GM19193 (cell line): ENCODE results near the gene EDEM2.

Experiments used
- POLR2A ChIP-seq: IDR thresholded peaks from 4 replicates; pipeline ENCODE4 v1.6.1; 2011; ENCODE audit not compliant: insufficient read depth, insufficient read length; ENCODE audit errors: extremely low read depth

Gene EDEM2

GRCh38 chr20:35133031-35133430, 14.1 kb downstream of the EDEM2 start:
- TF ChIP-seq POLR2A: no peak

DNA sequence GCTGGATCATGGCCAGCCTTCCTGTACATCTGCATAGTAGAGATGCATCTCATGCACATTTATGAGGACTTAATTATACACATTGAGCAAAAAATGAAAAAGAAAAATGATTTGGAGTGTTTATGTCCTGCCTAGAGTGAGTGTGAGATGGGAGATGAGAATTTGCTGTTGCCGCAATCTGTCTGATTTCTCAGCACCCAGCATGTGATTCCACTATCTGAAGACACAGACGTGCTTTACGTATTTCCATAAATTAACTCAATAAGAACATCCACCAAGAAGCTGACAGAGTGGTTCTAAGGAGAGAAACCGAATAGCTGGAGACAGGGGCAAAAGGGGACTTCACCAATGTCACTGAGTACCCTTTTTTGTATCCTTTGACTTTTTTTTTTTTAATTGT, 15.2 kb downstream of the EDEM2 start:
- no peak for TF ChIP-seq POLR2A

DNA sequence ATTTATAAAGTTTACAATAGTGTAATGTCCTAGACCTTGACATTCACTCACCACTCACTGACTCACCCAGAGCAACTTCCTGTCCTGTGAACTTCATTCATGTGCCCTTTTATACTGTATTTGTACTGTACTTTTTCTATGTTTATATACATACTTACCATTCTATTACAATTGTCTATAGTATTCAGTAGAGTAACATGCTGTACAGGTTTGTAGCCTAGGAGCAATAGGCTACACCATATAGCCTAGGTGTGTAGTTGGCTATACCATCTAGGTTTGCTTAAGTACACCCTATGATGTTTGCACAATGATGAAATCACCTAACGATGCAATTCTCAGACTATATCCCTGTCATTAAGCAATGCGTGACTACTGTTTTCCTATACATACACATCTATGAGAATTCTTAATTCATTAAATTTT, 17.5 kb downstream of the EDEM2 start:
- TF ChIP-seq POLR2A: no peak

- no peak for TF ChIP-seq POLR2A
Measured at GRCh38 chr20:35125753-35126152, 21.4 kb downstream of the EDEM2 start.

- TF ChIP-seq POLR2A: no peak
Measured at GRCh38 chr20:35122756-35123405, 24.3 kb downstream of the EDEM2 start.

DNA sequence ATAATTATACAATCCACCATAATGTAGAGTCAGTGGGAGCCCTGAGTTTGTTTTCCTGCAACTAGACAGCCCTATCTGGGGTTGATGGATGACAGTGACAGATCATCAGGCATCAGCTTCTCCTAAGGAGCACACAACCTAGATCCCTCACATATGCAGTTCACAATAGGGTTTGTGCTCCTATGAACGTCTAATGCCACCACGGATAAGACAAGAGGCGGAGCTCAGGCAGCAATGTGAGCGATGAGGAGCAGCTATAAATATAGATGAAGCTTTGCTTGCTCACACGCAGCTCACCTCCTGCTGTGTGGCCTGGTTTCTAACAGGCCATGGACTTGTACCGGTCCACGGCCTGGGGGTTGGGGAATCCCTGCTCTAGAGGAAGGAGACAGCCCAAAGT, 25.9 kb downstream of the EDEM2 start:
- no peak for TF ChIP-seq POLR2A

DNA sequence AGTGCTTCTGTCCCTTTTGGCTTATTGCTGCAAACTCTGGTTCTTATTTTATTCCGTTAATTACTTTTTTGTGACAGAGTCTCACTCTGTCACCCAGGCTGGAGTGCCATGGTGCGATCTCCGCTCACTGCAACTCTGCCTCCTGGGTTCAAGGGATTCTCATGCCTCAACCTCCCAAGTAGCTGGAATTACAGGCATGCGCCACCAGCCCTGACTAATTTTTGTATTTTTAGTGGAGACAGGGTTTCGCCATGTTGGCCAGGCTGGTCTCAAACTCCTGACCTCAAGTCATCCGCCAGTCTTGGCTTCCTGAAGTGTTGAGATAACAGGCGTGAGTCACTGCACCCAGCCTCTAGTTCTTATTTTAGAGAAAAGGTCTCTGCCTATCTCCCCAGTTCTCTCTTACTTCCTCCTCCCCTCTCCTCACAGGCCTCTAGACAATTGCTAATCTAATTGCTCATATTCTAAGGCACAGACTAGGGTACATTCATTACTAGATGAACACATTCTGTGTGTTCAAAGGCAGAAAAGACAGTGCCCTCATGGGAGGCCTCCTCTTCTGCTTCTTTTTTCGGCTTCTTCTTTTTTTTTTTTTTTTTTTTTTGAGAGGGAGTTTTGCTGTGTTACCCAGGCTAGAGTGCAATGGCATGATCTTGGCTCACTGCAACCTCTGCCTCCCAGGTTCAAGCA, 27.0 kb downstream of the EDEM2 start:
- no peak for TF ChIP-seq POLR2A

DNA sequence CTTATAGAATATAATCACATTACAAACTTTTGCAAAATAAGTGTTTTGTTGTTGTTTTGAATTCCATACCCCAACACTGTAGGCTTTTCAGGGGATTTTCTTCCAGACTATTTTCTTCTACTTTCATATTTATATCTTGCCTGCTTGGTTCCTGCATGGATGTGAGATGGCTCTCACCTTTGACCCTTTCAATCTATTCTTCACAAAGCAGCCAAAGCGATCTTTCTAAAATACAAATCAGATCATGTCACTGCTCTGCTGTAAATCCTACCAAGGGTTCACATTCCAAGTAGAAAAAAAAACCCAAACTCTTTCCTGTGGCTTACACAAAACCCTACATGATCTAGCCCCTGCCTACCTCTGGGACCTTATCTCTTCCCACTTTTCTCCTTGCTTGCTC, 29.5 kb downstream of the EDEM2 start:
- TF ChIP-seq POLR2A: no peak

DNA sequence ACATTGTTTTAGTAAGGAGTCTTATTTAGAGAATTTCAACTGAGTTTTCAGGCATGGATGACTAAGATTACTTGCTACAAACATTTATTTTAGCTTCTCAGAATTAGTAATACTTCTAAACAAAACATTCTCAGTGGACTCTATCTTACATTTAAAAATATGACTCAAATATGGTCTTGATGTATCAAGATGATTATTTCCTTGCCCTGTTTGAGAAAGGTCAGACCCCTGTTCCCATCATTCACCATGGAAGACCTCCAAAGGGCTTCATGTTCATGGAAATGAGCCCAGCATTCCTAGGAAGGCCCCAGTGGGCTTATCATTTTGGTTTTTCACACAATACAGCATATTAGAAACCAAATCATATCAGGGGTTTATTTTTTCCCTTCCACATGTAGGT, 29.9 kb downstream of the EDEM2 start:
- TF ChIP-seq POLR2A: no peak

- TF ChIP-seq POLR2A: no peak
Measured at GRCh38 chr20:35116258-35116657, 30.9 kb downstream of the EDEM2 start.

DNA sequence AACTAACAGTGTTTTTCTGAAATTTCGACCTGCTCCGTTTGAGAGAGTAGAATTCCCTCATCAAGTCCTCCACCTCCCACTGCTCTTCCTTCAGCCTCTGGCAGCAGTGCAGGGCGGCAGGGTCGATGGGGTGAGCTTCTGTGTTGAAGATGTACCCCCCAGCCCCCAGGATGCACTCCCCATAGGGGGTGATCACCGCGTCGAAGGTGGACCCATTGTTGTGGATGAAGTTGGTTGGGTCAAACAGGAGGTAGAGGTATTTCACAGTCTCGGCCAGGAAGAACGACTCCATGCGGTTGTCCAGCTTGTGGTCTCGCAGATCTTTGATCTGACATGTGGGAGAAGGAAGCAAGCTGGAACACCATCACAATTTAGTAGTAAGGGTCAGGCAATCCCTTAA, 31.5 kb downstream of the EDEM2 start:
- TF ChIP-seq POLR2A: no peak

- TF ChIP-seq POLR2A: no peak
Measured at GRCh38 chr20:35111141-35111888, 35.8 kb downstream of the EDEM2 start.

DNA sequence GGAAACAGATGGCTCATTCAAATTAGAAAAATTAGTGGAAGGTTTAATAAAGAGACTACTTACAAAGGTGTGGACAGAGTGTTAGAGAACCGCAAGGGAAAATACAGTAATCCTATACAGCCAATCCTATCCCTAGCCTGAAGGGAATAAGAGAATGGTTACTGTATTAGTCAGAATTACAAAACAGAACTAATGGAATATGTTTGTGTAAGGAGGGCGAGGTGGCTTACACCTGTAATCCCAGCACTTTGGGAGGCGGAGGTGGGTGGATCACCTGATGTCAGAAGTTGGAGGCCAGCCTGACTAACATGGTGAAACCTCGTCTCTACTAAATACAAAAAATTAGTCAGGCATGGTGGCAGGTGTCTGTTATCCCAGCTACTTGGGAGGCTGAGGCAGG, 38.2 kb downstream of the EDEM2 start:
- TF ChIP-seq POLR2A: no peak

DNA sequence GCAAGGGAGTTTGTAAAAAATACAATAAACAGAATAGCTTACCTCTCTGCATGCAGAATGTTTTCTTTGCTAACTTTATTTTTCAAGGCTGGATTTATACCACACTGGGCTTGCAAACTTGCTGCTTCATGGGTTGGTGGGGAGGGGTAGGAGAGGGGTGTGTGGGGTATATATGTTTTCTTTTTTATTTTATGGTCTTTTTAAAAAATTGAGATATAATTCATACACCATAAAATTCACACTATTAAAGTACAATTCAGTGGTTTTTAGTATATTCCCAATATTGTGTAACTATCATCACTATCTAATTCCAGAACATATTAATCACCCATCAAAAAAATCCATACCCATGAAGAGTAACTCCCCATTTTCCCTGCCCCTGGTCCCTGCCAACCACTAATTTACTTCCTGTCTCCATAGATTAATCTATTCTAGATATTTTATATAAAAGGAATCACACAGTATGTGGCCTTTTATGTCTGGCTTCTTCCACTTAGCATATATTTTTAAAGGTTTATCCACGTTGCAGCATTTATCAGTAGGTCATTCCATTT, 40.2 kb downstream of the EDEM2 start:
- TF ChIP-seq POLR2A: no peak

DNA sequence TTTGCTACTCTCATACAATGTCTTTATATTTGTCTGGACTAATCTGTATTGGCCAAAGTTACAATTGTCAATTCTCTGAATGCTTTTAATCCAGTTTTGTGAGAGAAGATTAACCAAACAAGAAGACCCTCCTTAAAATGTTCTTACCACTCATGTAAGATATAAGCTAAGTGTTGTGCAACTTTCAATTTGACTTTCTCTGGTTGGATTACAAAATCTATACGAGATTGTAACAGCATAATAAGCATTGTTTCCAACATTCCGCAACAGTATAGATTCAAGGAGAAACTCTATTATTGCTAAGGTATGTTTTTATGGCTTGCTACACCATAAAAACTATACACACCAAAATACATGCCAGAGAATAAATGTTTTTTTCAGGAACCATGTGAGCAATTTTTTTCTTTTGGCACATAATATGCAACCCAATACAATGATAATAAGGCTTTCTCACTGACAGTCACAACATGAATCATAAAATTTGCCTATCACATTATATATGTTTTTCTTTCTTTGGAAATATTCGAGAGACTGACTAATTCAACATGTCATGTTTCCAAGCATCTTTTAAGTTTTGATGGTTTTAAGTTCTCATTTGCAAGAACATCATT, 42.3 kb downstream of the EDEM2 start:
- no peak for TF ChIP-seq POLR2A
